ENCODE data around the gene CDK5RAP1.
"Not testable (repeated sequence)": the region's sequence is repeated elsewhere in the genome, so short reads cannot be mapped to it uniquely, and the experiment has no call there.

Gene CDK5RAP1

GRCh38 chr20:33442136-33443005, 41.1 kb upstream of the CDK5RAP1 start:
- Histone ChIP-seq H3K4me2 (peak overlapping the region; percentile 89 to 98 (median 96)), H3K27ac (peak overlapping the region in 4 of 11 experiments; percentile 75 to 84 (median 78); a peak in 3 of 22 replicates), H3K4me3 (peak overlapping the region; percentile 79 to 89 (median 84)), H3K9me3 (replicated peaks in 1 of 11) (no peaks in the 10 kb centered on the region), H4K20me1 (no peaks in the 10 kb centered on the region; a peak in 2 of 22 replicates), H3K4me1 (peaks cover 29 to 87% (median 70%) of the 10 kb centered on the region in 10 experiments), H3K9ac (peak overlapping the region; percentile 79 to 88 (median 84); a peak in 20 of 22 replicates), H3K36me3 (peaks cover 0 to 12% (median 0%) of the 10 kb centered on the region in 11 experiments; a peak in 2 of 22 replicates), H3K27me3 (peaks cover 0 to 13% (median 0%) of the 10 kb centered on the region in 11 experiments; a peak in 1 of 22 replicates)
- TF ChIP-seq Cebpa-rat (IDR thresholded peaks at IDR 0.05), result no peak

GRCh38 chr20:33441142-33441955, 40.0 kb upstream of the CDK5RAP1 start:
- Histone ChIP-seq H3K36me3 (peaks cover 0 to 14% (median 0%) of the 10 kb centered on the region in 11 experiments; a peak in 2 of 22 replicates), H3K4me2 (peak overlapping the region in 9 of 11 experiments; percentile 89 to 98 (median 96); a peak in 18 of 22 replicates), H3K9me3 (replicated peaks in 1 of 11) (no peaks in the 10 kb centered on the region), H4K20me1 (no peaks in the 10 kb centered on the region; a peak in 2 of 22 replicates), H3K27me3 (peaks cover 0 to 13% (median 0%) of the 10 kb centered on the region in 11 experiments; a peak in 1 of 22 replicates), H3K4me1 (peaks cover 21 to 81% (median 61%) of the 10 kb centered on the region in 10 experiments), H3K27ac (peak overlapping the region in 5 of 11 experiments; percentile 3 to 48 (median 13); a peak in 5 of 22 replicates), H3K4me3 (no peak overlapping the region; a peak in 1 of 20 replicates), H3K9ac (peak overlapping the region in 3 of 11 experiments; percentile 26 to 88 (median 46); a peak in 4 of 22 replicates)
- TF ChIP-seq Cebpa-rat (IDR thresholded peaks at IDR 0.05), result no peak

GRCh38 chr20:33440562-33440961, 39.2 kb upstream of the CDK5RAP1 start:
- Histone ChIP-seq H3K4me1 (peaks cover 21 to 73% (median 53%) of the 10 kb centered on the region in 10 experiments), H3K27ac (peak overlapping the region in 2 of 11 experiments; percentile 23 to 29; a peak in 3 of 22 replicates), H3K4me2 (peak overlapping the region in 8 of 11 experiments; percentile 89 to 98 (median 96); a peak in 14 of 22 replicates), H3K9ac (peak overlapping the region in 1 of 11 experiments; percentile 46; a peak in 4 of 22 replicates), H3K27me3 (peaks cover 0 to 13% (median 0%) of the 10 kb centered on the region in 11 experiments; a peak in 1 of 22 replicates), H3K36me3 (peaks cover 0 to 17% (median 1%) of the 10 kb centered on the region in 11 experiments; a peak in 6 of 22 replicates)
- not testable (repeated sequence) for H3K9me3 ChIP-seq (replicated peaks in 1 of 11); H4K20me1 ChIP-seq; H3K4me3 ChIP-seq

- H3K27ac ChIP-seq, result peak overlapping the region in 1 of 11 experiments; percentile 35; a peak in 1 of 22 replicates
- H3K27me3 ChIP-seq, result peaks cover 0 to 13% (median 0%) of the 10 kb centered on the region in 11 experiments; a peak in 1 of 22 replicates
- H3K4me3 ChIP-seq, result no peak overlapping the region
- H4K20me1 ChIP-seq, result no peaks in the 10 kb centered on the region
- no peak for TF ChIP-seq Cebpa-rat (IDR thresholded peaks at IDR 0.05)
- no peak overlapping the region for H3K9ac ChIP-seq
- no peaks in the 10 kb centered on the region for H3K9me3 ChIP-seq (replicated peaks in 1 of 11)
- H3K4me1 ChIP-seq, result peaks cover 14 to 67% (median 42%) of the 10 kb centered on the region in 10 experiments
- H3K36me3 ChIP-seq, result peaks cover 0 to 36% (median 3%) of the 10 kb centered on the region in 11 experiments; a peak in 7 of 22 replicates
- H3K4me2 ChIP-seq, result peak overlapping the region in 2 of 11 experiments; percentile 19 to 49; a peak in 3 of 22 replicates
Measured at GRCh38 chr20:33438481-33438880, 37.2 kb upstream of the CDK5RAP1 start.

- H3K4me1 ChIP-seq, result peaks cover 6 to 61% (median 33%) of the 10 kb centered on the region in 10 experiments; a peak in 19 of 20 replicates
- no peaks in the 10 kb centered on the region for H4K20me1 ChIP-seq
- peaks cover 0 to 39% (median 3%) of the 10 kb centered on the region in 11 experiments; a peak in 8 of 22 replicates for H3K36me3 ChIP-seq
- H3K4me2 ChIP-seq, result peak overlapping the region in 7 of 11 experiments; percentile 4 to 49 (median 32); a peak in 8 of 22 replicates
- H3K4me3 ChIP-seq, result no peak overlapping the region
- no peak overlapping the region for H3K27ac ChIP-seq
- no peaks in the 10 kb centered on the region for H3K9me3 ChIP-seq (replicated peaks in 1 of 11)
- peaks cover 0 to 5% (median 0%) of the 10 kb centered on the region in 11 experiments; a peak in 1 of 22 replicates for H3K27me3 ChIP-seq
- TF ChIP-seq Cebpa-rat (IDR thresholded peaks at IDR 0.05), result no peak
- no peak overlapping the region for H3K9ac ChIP-seq
Measured at GRCh38 chr20:33437141-33437911, 36.0 kb upstream of the CDK5RAP1 start.

GRCh38 chr20:33434434-33434833, 33.1 kb upstream of the CDK5RAP1 start:
- peaks cover 0 to 32% (median 12%) of the 10 kb centered on the region in 10 experiments; a peak in 15 of 20 replicates for H3K4me1 ChIP-seq
- H3K36me3 ChIP-seq, result peaks cover 0 to 44% (median 3%) of the 10 kb centered on the region in 11 experiments; a peak in 9 of 22 replicates
- TF ChIP-seq Cebpa-rat (IDR thresholded peaks at IDR 0.05), result no peak
- H3K9me3 ChIP-seq (replicated peaks in 1 of 11), result no peaks in the 10 kb centered on the region
- no peaks in the 10 kb centered on the region for H3K27me3 ChIP-seq
- no peak overlapping the region for H3K4me2 ChIP-seq
- no peak overlapping the region for H3K9ac ChIP-seq
- no peak overlapping the region for H3K4me3 ChIP-seq
- no peak overlapping the region for H3K27ac ChIP-seq
- no peaks in the 10 kb centered on the region for H4K20me1 ChIP-seq

- Histone ChIP-seq H3K27me3 (no peaks in the 10 kb centered on the region), H3K4me2 (peak overlapping the region in 3 of 11 experiments; percentile 3 to 16 (median 6); a peak in 4 of 22 replicates), H3K27ac (0 out of 22 replicates have a peak overlapping the region, but pooled peaks of 1 of the 11 experiments have one; percentile 4), H3K4me3 (no peak overlapping the region), H3K9me3 (replicated peaks in 1 of 11) (no peaks in the 10 kb centered on the region), H3K4me1 (peaks cover 0 to 25% (median 11%) of the 10 kb centered on the region in 10 experiments; a peak in 15 of 20 replicates), H3K9ac (no peak overlapping the region), H3K36me3 (peaks cover 0 to 43% (median 3%) of the 10 kb centered on the region in 11 experiments; a peak in 9 of 22 replicates), H4K20me1 (no peaks in the 10 kb centered on the region)
- TF ChIP-seq Cebpa-rat (IDR thresholded peaks at IDR 0.05), result no peak
Measured at GRCh38 chr20:33433465-33434234, 32.3 kb upstream of the CDK5RAP1 start.
